Epithelial cell of proximal tubule (primary cell): Measurements from ENCODE around the gene CNIH3. TPM values are rescaled to one million over a fixed set of nuclear protein-coding genes. Genes with fewer than 3 reads are reported as not detected.

Experiments used
- DNase-seq: peaks from one replicate; pipeline ENCODE4 v3.0.0-alpha.2; 2011; ENCODE audit warnings: low read depth
- H3K4me3 ChIP-seq: 2 replicates; pipeline ENCODE4 v1.5.1; 2011; ENCODE audit warnings: low read depth, mild to moderate bottlenecking, low read length
- CTCF ChIP-seq: conservative IDR thresholded peaks from 2 replicates; pipeline ENCODE4 v1.5.1; 2012; ENCODE audit warnings: low read depth, mild to moderate bottlenecking, low read length
- total RNA-seq: library from RNA; depleted of rRNA; stranded (reverse); fragments of >200 nt; gene quantifications from 2 replicates; pipeline ENCODE4 v1.2.3, GENCODE V29; 2015

Gene CNIH3
- total RNA-seq, 1 donor from 2014 or later, result 1.4 TPM

GRCh38 chr1:224713228-224713627 is 97.1 kb downstream of the CNIH3 start:
- no peak overlapping the region for H3K4me3 ChIP-seq
- no peak for DNase-seq
- no peak for TF ChIP-seq CTCF

- no peak for DNase-seq
- no peak for TF ChIP-seq CTCF
- H3K4me3 ChIP-seq, result no peak overlapping the region
These were observed 98.4 kb downstream of the CNIH3 start for GRCh38 chr1:224714553-224714952.

- no peak for TF ChIP-seq CTCF
- no peak for DNase-seq
These were observed 102.4 kb downstream of the CNIH3 start for GRCh38 chr1:224718470-224719053.

GRCh38 chr1:224719716-224720115 is 103.6 kb downstream of the CNIH3 start:
- no peak for TF ChIP-seq CTCF
- no peak for DNase-seq
- H3K4me3 ChIP-seq, result no peak overlapping the region

More at GRCh38 chr1:224718470-224719053, 102.4 kb downstream of the CNIH3 start:
- no peak overlapping the region for H3K4me3 ChIP-seq

- no peak overlapping the region for H3K4me3 ChIP-seq
- TF ChIP-seq CTCF, result no peak
These were observed 104.1 kb downstream of the CNIH3 start for GRCh38 chr1:224720216-224720615.

GRCh38 chr1:224721000-224721399 is 104.9 kb downstream of the CNIH3 start:
- no peak for TF ChIP-seq CTCF
- no peak overlapping the region for H3K4me3 ChIP-seq
- no peak for DNase-seq

More at GRCh38 chr1:224720216-224720615, 104.1 kb downstream of the CNIH3 start:
- no peak for DNase-seq

GRCh38 chr1:224722838-224723237 is 106.7 kb downstream of the CNIH3 start:
- no peak for DNase-seq
- no peak overlapping the region for H3K4me3 ChIP-seq
- no peak for TF ChIP-seq CTCF
